Sigmoid colon (tissue), 4 donors: ENCODE results near the gene LLGL2.

Experiments used
- POLR2A ChIP-seq, 2 donors: fragments of 450-650 bp; IDR thresholded peaks; one replicate each; pipeline ENCODE4 v1.6.1; 2016; ENCODE audit warnings: antibody characterized with exemption in 2 of 2, mild to moderate bottlenecking in 2 of 2, moderate library complexity in 2 of 2
- POLR2AphosphoS5 ChIP-seq, 4 donors: sonication (generic); formaldehyde crosslinking; IDR thresholded peaks; one replicate each; pipeline ENCODE4 v1.6.1; 2017; ENCODE audit warnings: antibody characterized with exemption in 4 of 4
- TF ChIP-seq, protein P1 (sequence below), 4 experiments: fragments of 450-650 bp in 3 of 4; fragments of 200-600 bp in 1 of 4; IDR thresholded peaks; one replicate each; pipeline ENCODE4 v1.5.1; 2016 to 2019; ENCODE audit warnings: antibody characterized with exemption in 4 of 4, mild to moderate bottlenecking in 3 of 4, moderate library complexity in 2 of 4

DNA sequence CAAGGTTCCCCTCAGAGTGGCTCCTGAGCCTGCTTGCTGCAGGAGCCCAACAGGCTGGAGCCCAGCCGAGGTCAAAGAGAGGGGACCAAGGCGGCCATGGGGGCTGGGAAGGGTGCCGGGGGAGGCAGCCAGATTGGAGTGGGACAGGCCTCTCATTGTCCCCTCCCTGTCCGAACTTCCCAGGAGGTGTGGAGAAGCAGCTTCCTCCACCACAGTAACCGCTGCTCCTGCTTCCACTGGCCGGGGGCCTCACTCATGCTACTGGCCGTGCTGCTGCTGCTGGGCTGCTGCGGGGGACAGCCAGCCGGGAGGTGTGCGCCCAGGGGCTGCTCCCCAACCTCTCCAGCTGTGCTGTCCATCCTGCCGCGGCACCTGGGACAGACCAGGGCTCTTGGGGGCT, 39.8 kb upstream of the LLGL2 start:
- TF ChIP-seq, protein P1, sequence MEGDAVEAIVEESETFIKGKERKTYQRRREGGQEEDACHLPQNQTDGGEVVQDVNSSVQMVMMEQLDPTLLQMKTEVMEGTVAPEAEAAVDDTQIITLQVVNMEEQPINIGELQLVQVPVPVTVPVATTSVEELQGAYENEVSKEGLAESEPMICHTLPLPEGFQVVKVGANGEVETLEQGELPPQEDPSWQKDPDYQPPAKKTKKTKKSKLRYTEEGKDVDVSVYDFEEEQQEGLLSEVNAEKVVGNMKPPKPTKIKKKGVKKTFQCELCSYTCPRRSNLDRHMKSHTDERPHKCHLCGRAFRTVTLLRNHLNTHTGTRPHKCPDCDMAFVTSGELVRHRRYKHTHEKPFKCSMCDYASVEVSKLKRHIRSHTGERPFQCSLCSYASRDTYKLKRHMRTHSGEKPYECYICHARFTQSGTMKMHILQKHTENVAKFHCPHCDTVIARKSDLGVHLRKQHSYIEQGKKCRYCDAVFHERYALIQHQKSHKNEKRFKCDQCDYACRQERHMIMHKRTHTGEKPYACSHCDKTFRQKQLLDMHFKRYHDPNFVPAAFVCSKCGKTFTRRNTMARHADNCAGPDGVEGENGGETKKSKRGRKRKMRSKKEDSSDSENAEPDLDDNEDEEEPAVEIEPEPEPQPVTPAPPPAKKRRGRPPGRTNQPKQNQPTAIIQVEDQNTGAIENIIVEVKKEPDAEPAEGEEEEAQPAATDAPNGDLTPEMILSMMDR (IDR thresholded peaks at IDR 0.05): no peak
- no peak for TF ChIP-seq POLR2A (IDR thresholded peaks at IDR 0.05)
- no peak for TF ChIP-seq POLR2AphosphoS5 (IDR thresholded peaks at IDR 0.05)
